Gastroesophageal sphincter (tissue), 4 donors: ENCODE measurements around the gene FAM163B. TPM values are rescaled to one million over a fixed set of nuclear protein-coding genes. Genes with fewer than 3 reads are reported as not detected.

ENCODE experiments used
- ATAC-seq: fragments of 150-250 bp; one replicate; pipeline ENCODE4 v1.9.1; 2016; ENCODE audit warnings: mild to moderate bottlenecking, moderate library complexity
- H3K27ac ChIP-seq, 4 donors: fragments of 200-600 bp; sonication (generic) in 3 of 4; 1 replicate in 3 of 4; 2 replicates in 1 of 4; pipeline ENCODE4 v1.5.1; 2016 to 2019
- H3K27me3 ChIP-seq: fragments of 200-600 bp; sonication (generic); one replicate; pipeline ENCODE4 v1.5.1; 2019
- H3K36me3 ChIP-seq, 2 donors: fragments of 200-600 bp; sonication (generic); one replicate each; pipeline ENCODE4 v1.5.1; 2019; ENCODE audit warnings: control low read depth in 1 of 2
- H3K4me1 ChIP-seq, 3 donors: fragments of 200-600 bp; sonication (generic); 1 replicate in 2 of 3; 2 replicates in 1 of 3; pipeline ENCODE4 v1.5.1; 2016 to 2019; ENCODE audit warnings: control low read depth in 2 of 3
- H3K4me3 ChIP-seq, 2 donors: fragments of 200-600 bp; sonication (generic); one replicate each; pipeline ENCODE4 v1.5.1; 2019; ENCODE audit warnings: mild to moderate bottlenecking in 1 of 2, moderate library complexity in 1 of 2
- H3K9me3 ChIP-seq, 3 donors: fragments of 200-600 bp; sonication (generic); one replicate each; pipeline ENCODE4 v1.5.1; 2017 to 2019; ENCODE audit warnings: control low read depth in 2 of 3
- EP300 ChIP-seq: sonication (generic); formaldehyde crosslinking; IDR thresholded peaks from one replicate; pipeline ENCODE4 v1.6.1; 2017; ENCODE audit warnings: antibody characterized with exemption, mild to moderate bottlenecking
- POLR2A ChIP-seq, 2 donors: fragments of 450-650 bp; IDR thresholded peaks; one replicate each; pipeline ENCODE4 v1.6.1; 2017; ENCODE audit warnings: antibody characterized with exemption in 2 of 2, mild to moderate bottlenecking in 2 of 2, moderate library complexity in 1 of 2
- POLR2AphosphoS5 ChIP-seq: sonication (generic); formaldehyde crosslinking; IDR thresholded peaks from one replicate; pipeline ENCODE4 v1.6.1; 2017; ENCODE audit warnings: antibody characterized with exemption
- WGBS, 2 donors: methylation state at CpG; one replicate each; pipeline ENCODE4 v1.1.5; 2018; ENCODE audit warnings: low coverage in 1 of 2; 5-methylcytosine and 5-hydroxymethylcytosine counted together
- total RNA-seq, 4 donors: library from RNA; depleted of rRNA; stranded (reverse); fragments of >200 nt; gene quantifications; one replicate each; pipeline ENCODE4 v1.1.0, GENCODE V29; 2016
- TF ChIP-seq, protein P1 (sequence below), 4 experiments: fragments of 200-600 bp in 2 of 4; fragments of 450-650 bp in 2 of 4; sonication (generic) in 1 of 4; IDR thresholded peaks; one replicate each; pipeline ENCODE4 v1.5.1; 2017 to 2019; ENCODE audit warnings: antibody characterized with exemption in 4 of 4, mild to moderate bottlenecking in 2 of 4, moderate library complexity in 2 of 4

FAM163B gene
- total RNA-seq, 4 donors from 2014 or later = not detected

DNA sequence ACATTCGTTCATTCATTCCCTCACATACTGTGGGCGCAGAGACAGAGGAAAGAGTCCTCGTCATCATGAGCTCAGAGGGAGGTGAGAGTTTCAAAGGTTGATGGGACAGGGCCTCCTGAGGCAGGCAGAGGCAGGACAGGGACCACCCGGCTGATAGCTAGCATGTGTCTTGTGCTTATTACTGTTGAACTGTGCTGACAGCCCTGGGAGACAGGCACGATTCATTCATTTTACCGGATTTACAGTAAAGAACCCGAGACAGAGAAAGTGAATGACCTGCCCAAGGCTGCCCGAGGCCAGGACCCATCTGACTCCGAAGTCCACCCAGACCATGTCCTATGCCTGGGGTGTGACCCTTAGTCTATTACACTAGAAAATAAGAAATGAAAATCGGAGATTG lies 4.9 kb upstream of the FAM163B start:
- WGBS, 2 donors = 71 to 80% methylated on average over 1 to 4 of the region's 10 CpGs
- Histone ChIP-seq H3K27me3 (peaks cover 94% of the 10 kb centered on the region), H3K9me3 (no peaks in the 10 kb centered on the region), H3K4me1 (peaks cover 0 to 4% (median 0%) of the 10 kb centered on the region in 3 donors), H3K36me3 (no peaks in the 10 kb centered on the region), H3K4me3 (no peak overlapping the region), H3K27ac (no peak overlapping the region)
- ATAC-seq = no peak
- TF ChIP-seq, protein P1, sequence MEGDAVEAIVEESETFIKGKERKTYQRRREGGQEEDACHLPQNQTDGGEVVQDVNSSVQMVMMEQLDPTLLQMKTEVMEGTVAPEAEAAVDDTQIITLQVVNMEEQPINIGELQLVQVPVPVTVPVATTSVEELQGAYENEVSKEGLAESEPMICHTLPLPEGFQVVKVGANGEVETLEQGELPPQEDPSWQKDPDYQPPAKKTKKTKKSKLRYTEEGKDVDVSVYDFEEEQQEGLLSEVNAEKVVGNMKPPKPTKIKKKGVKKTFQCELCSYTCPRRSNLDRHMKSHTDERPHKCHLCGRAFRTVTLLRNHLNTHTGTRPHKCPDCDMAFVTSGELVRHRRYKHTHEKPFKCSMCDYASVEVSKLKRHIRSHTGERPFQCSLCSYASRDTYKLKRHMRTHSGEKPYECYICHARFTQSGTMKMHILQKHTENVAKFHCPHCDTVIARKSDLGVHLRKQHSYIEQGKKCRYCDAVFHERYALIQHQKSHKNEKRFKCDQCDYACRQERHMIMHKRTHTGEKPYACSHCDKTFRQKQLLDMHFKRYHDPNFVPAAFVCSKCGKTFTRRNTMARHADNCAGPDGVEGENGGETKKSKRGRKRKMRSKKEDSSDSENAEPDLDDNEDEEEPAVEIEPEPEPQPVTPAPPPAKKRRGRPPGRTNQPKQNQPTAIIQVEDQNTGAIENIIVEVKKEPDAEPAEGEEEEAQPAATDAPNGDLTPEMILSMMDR (IDR thresholded peaks at IDR 0.05) = no peak

DNA sequence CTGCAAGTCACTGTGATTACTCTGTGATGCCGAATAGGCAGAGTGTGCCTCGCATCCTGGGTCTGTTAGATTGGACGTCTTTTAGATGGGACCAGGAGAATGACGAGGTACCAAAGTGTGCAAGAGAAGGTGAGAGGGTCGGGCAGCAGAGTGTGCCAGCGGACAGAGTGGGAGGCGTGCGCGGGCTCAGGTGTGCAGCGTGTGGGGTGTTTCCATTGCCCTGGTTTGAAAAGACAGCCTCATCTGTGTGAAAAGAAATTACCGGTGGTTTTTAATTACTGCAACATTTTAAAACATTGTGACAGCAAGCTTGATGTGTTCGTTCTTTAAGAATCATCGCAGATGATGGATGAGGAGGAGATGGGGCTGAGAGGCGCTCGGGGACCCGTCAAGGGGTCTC lies 4.2 kb upstream of the FAM163B start:
- ATAC-seq = no peak
- TF ChIP-seq, protein P1 (IDR thresholded peaks at IDR 0.05) = no peak
- H3K36me3 ChIP-seq = no peaks in the 10 kb centered on the region
- 83% methylated on average over 10 to 16 of the region's 16 CpGs for WGBS, 2 donors
- H3K9me3 ChIP-seq = no peaks in the 10 kb centered on the region
- H3K4me1 ChIP-seq = peaks cover 0 to 9% (median 0%) of the 10 kb centered on the region in 3 donors
- H3K27ac ChIP-seq = no peak overlapping the region
- H3K4me3 ChIP-seq = no peak overlapping the region
- H3K27me3 ChIP-seq = peaks cover 100% of the 10 kb centered on the region

DNA sequence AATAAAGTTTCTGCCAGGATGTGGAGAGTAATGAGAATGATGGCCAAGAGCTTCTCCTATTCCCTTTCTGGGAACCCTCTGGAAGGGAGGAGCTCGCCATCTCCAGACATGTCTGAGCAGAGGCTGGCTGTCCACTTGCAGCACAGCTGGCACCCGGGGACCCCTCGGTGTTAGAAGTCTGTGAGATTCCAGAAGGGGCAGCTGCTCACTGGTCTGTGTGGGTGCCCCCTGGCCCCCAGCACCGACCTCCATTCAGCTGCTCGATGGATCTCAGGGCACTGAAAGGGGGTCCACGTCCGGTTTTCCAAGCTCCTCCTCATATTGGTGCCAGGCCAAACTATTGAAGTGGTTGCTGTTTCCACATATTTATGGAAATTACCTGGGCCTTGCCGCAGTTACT lies 3.6 kb upstream of the FAM163B start:
- H3K27me3 ChIP-seq = peaks cover 100% of the 10 kb centered on the region
- H3K4me1 ChIP-seq = peaks cover 0 to 9% (median 0%) of the 10 kb centered on the region in 3 donors
- no peak overlapping the region for H3K27ac ChIP-seq
- H3K36me3 ChIP-seq = no peaks in the 10 kb centered on the region
- TF ChIP-seq POLR2A (IDR thresholded peaks at IDR 0.05) (no peak), POLR2AphosphoS5 (no peak), EP300 (no peak)
- TF ChIP-seq, protein P1 (IDR thresholded peaks at IDR 0.05) = no peak
- WGBS, 2 donors = 77 to 87% methylated on average over 2 to 6 of the region's 8 CpGs
- no peak for ATAC-seq
- no peak overlapping the region for H3K4me3 ChIP-seq
- no peaks in the 10 kb centered on the region for H3K9me3 ChIP-seq

DNA sequence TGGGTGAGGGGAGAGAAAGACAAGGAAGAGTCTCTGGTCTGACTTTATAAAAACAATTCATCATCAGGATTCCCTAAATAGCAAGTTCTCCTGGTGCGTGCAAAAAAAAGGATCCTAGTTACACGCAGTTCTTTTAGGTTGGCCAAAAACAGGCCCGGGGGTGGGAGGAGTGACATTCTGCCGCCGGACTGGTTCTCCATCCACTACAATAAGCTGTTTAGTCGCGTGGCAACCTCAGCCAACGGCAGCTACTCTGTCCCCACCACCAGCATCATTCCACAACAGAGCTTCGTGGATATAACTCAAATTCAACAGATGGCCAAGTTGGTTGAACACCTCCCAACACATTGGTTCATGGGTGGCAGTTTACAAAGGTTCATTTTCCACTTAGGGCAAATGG lies 2.9 kb upstream of the FAM163B start:
- ATAC-seq = no peak
- H3K4me3 ChIP-seq = no peak overlapping the region
- peaks cover 0 to 9% (median 0%) of the 10 kb centered on the region in 3 donors for H3K4me1 ChIP-seq
- peaks cover 100% of the 10 kb centered on the region for H3K27me3 ChIP-seq
- H3K36me3 ChIP-seq = no peaks in the 10 kb centered on the region
- no peak overlapping the region for H3K27ac ChIP-seq
- H3K9me3 ChIP-seq = no peaks in the 10 kb centered on the region
- 85 to 91% methylated on average over 6 to 9 of the region's 9 CpGs for WGBS, 2 donors
- TF ChIP-seq POLR2A (IDR thresholded peaks at IDR 0.05) = no peak
- no peak for TF ChIP-seq EP300
- no peak for TF ChIP-seq POLR2AphosphoS5
- TF ChIP-seq, protein P1 (IDR thresholded peaks at IDR 0.05) = no peak

DNA sequence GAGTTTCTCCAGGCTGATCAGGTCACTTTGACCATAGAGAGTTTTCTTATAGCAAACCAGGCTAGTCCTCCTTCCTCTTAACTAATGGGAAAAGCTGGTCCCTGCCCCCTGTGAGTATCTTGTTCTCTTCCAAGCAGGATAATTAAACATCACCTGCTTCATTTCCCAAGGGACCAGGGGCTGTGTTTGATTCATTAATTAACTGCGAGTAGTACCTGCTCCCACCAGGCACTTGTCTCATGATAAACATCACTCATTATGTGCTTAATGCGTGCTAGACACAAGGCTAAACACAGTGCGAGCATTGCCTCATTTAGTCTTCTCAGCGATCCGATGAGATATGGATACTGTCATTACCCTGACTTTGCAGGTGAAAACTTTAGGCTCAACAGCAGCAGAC lies 1.7 kb upstream of the FAM163B start:
- TF ChIP-seq EP300 (no peak), POLR2AphosphoS5 (no peak), POLR2A (IDR thresholded peaks at IDR 0.05) (no peak)
- TF ChIP-seq, protein P1 (IDR thresholded peaks at IDR 0.05) = no peak
- no peaks in the 10 kb centered on the region for H3K36me3 ChIP-seq
- ATAC-seq = no peak
- peaks cover 100% of the 10 kb centered on the region for H3K27me3 ChIP-seq
- no peak overlapping the region for H3K27ac ChIP-seq
- no peaks in the 10 kb centered on the region for H3K9me3 ChIP-seq
- H3K4me3 ChIP-seq = no peak overlapping the region
- 66 to 84% methylated on average over 2 to 5 of the region's 5 CpGs for WGBS, 2 donors
- H3K4me1 ChIP-seq = peaks cover 0 to 9% (median 0%) of the 10 kb centered on the region in 3 donors
